ENCODE measurements around the gene TARDBP.

DNA sequence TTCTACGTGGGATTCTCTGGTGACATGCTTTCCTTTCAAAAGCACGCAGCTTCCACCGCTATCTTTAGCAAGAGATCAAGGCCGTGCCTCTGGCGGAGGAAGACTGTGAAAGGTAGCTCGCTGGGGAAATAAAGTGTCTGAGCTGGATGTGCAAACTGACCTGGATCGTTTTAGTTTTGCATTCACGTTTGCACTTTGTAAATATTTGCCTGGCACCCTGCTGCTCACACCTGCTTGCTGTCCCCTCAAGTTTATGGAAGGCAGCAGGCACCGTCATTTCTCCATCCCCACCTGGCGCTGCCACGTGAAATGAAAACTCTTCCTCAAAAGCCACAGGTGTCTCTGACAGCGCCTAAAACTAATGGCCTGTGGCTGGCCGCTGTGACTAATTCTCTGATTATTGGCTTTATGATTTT, 44.0 kb upstream of the TARDBP start:
- TF ChIP-seq POLR2A (IDR thresholded peaks at IDR 0.05) = no peak
- TF ChIP-seq, protein P1, sequence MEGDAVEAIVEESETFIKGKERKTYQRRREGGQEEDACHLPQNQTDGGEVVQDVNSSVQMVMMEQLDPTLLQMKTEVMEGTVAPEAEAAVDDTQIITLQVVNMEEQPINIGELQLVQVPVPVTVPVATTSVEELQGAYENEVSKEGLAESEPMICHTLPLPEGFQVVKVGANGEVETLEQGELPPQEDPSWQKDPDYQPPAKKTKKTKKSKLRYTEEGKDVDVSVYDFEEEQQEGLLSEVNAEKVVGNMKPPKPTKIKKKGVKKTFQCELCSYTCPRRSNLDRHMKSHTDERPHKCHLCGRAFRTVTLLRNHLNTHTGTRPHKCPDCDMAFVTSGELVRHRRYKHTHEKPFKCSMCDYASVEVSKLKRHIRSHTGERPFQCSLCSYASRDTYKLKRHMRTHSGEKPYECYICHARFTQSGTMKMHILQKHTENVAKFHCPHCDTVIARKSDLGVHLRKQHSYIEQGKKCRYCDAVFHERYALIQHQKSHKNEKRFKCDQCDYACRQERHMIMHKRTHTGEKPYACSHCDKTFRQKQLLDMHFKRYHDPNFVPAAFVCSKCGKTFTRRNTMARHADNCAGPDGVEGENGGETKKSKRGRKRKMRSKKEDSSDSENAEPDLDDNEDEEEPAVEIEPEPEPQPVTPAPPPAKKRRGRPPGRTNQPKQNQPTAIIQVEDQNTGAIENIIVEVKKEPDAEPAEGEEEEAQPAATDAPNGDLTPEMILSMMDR (IDR thresholded peaks at IDR 0.05) = no peak
